GM19328 (cell line): ENCODE results near the gene TMEM126A.
"Not testable (repeated sequence)": the region's sequence is repeated elsewhere in the genome, so short reads cannot be mapped to it uniquely, and the experiment has no call there.

Source experiments
- ATAC-seq: cut with Tn5 transposase; IDR thresholded peaks from one replicate; pipeline ENCODE4 v1.9.1; 2021; ENCODE audit warnings: mild to moderate bottlenecking, moderate library complexity; ENCODE audit not compliant: unreplicated experiment

The TMEM126A gene

GRCh38 chr11:85647604-85648299 is at the start of gene TMEM126A:
Gene TMEM126A, plus strand, starts transcription at chr11:85647967. Its CDS starts 2,289 bp downstream, at chr11:85650256.
- peak; percentile 99 for ATAC-seq

GRCh38 chr11:85599083-85599482 is 48.7 kb upstream of the TMEM126A start:
- no peak for ATAC-seq

- no peak for ATAC-seq
Observed at GRCh38 chr11:85602526-85603213, 45.1 kb upstream of the TMEM126A start.

- ATAC-seq: no peak
Observed at GRCh38 chr11:85603220-85603619, 44.5 kb upstream of the TMEM126A start.

GRCh38 chr11:85606237-85606636 is 41.5 kb upstream of the TMEM126A start:
- not testable (repeated sequence) for ATAC-seq

GRCh38 chr11:85608621-85609020 is 39.1 kb upstream of the TMEM126A start:
- not testable (repeated sequence) for ATAC-seq

GRCh38 chr11:85609286-85609685 is 38.5 kb upstream of the TMEM126A start:
- ATAC-seq: not testable (repeated sequence)

GRCh38 chr11:85611643-85612042 is 36.1 kb upstream of the TMEM126A start:
- ATAC-seq: not testable (repeated sequence)

- no peak for ATAC-seq
Observed at GRCh38 chr11:85619499-85619898, 28.3 kb upstream of the TMEM126A start.

GRCh38 chr11:85620256-85620655 is 27.5 kb upstream of the TMEM126A start:
- ATAC-seq: no peak

GRCh38 chr11:85626496-85626895 is 21.3 kb upstream of the TMEM126A start:
- no peak for ATAC-seq

GRCh38 chr11:85627332-85627997 is 20.3 kb upstream of the TMEM126A start, which contains the start of gene DLG2:
Gene DLG2, minus strand, starts transcription at chr11:85627344.
- no peak for ATAC-seq

- peak; percentile 99 for ATAC-seq
Observed at GRCh38 chr11:85627998-85628770, 19.6 kb upstream of the TMEM126A start, which contains the start of gene TMEM126B. Gene TMEM126B, plus strand, starts transcription at chr11:85628593. Its CDS starts 15 bp downstream, at chr11:85628608.

GRCh38 chr11:85628771-85629341 is 18.9 kb upstream of the TMEM126A start:
- peak; percentile 3 for ATAC-seq

GRCh38 chr11:85634747-85635146 is 13.0 kb upstream of the TMEM126A start:
- no peak for ATAC-seq

GRCh38 chr11:85643191-85643614 is 4.6 kb upstream of the TMEM126A start:
- no peak for ATAC-seq

- ATAC-seq: no peak
Observed at GRCh38 chr11:85647078-85647477, 689 bp upstream of the TMEM126A start.

- ATAC-seq: no peak
Observed at GRCh38 chr11:85651118-85651517, 3.4 kb downstream of the TMEM126A start.

- ATAC-seq: no peak
Observed at GRCh38 chr11:85652786-85653447, 5.2 kb downstream of the TMEM126A start.

- not testable (repeated sequence) for ATAC-seq
Observed at GRCh38 chr11:85654343-85654742, 6.6 kb downstream of the TMEM126A start.
